NB4 (cell line): ENCODE results near the gene MBD6.
A peak's percentile ranks its signal among the peaks of the same experiment; 100 is the strongest.

ENCODE experiments used
- CTCF ChIP-seq: IDR thresholded peaks from one replicate; pipeline ENCODE4 v1.5.1; 2012; ENCODE audit warnings: low read depth, low read length
- MAX ChIP-seq: IDR thresholded peaks from 2 replicates; pipeline ENCODE4 v1.6.1; 2011; ENCODE audit warnings: low read depth, low read length
- POLR2A ChIP-seq: IDR thresholded peaks from 2 replicates; pipeline ENCODE4 v1.6.1; 2011; ENCODE audit warnings: mild to moderate bottlenecking; ENCODE audit not compliant: insufficient read length; ENCODE audit errors: extremely low read depth

GRCh38 chr12:57479376-57480115 is 43.1 kb upstream of the MBD6 start, which contains the start of gene ARHGAP9:
- TF ChIP-seq POLR2A (no peak), CTCF (no peak), MAX (peak; percentile 25; the same call in 1 of the 2 replicates)
